Retina (tissue), 1 donor: ENCODE data around the gene WDR1.

ENCODE experiments used
- DNase-seq: peaks from one replicate; pipeline ENCODE4 v3.0.0-alpha.2; 2016

The WDR1 gene

DNA sequence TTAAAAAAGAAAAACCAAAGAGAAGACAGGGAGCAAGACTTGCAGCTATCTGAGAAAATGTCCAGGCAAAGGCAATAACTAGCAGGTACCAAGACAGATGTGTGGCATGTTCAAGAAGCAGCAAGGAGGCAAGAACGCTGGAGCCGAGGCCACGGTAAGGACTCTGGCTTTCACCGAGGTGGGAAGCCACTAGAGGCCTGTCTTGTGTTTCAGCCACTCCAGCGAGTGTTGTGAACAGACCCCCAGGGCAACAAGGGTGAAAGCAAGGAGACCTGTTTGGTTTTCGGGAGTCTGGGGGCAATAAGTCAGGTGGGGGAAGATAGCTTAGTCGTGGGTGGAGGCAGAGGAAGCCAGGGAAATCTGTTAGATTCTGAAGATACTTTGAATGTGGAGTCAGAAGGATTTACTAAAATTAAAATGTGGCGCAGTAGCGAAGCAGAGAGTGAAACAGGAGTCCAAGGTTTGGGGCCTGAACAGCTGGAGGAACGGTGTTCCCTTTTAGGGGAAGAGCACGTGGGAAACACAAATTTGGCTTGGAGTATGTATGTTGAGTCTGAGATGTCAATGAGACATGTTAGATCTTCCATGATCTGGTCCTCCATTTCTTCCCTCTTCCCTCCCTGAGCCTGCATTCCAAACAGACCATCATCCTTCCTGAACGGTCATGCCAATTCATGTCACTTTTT lies 3.1 kb downstream of the WDR1 start:
- DNase-seq, result no peak

DNA sequence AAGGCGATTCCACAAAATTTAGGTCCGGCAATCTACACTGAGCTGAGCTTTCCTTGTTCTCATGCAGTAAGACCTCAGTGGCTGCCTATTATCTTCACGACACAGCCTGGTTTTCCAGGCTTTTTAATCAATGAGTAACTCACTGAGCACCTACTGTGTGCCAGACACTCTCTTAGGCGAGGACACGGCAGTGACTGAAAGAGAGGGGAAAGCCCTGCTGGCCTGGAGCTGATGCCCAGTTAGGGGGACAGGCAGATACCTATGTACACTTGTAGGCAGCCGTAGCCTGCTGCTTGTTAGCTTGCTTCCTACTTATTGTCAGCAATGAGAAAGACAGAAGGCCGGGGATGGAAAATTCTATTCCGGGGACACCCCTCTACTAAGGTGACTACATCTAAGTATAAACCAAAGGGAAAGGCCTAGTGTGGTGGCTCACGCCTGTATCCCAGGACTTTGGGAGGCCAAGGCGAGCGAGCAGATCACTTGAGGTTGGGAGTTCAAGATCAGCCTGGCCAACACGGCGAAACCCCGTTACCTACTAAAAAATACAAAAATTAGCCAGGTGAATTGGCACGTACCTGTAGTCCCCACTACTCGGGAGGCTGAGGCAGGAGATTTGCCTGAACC lies 3.8 kb downstream of the WDR1 start:
- DNase-seq, result no peak

DNA sequence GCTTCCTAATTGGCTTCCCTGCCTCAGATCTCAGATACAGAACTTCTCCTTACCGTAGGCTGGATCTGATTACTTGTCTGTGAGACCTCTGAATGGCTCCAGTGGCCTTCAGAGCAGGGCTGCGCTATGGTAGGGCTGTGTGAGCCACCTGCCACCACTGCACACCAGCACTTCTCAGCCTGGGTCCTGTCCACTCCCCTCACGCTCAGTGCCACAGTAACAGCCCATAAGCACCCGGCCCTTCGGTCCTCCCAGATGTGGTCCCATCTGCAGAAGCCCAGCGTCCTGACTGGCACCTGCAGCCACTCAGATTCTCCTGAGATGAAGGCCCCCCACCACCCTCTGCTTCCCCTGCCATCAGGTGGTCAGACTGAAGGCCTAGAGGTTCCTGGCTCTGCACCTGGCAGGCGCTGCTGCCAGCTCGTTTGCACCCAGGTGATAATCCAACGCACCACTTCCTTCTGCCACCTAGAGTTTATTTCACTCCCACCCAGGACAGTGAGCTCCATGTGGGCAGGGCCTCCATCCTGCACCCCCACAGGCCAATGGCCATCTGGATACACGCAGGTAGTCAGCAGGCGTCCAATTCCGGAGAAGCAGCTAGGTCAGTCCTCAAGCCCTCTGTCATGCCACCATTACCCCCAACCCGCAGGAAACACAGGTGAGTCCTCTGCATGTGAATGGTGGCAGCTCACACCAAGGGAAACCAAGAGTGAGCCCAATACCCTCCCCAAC lies 5.4 kb downstream of the WDR1 start:
- no peak for DNase-seq

DNA sequence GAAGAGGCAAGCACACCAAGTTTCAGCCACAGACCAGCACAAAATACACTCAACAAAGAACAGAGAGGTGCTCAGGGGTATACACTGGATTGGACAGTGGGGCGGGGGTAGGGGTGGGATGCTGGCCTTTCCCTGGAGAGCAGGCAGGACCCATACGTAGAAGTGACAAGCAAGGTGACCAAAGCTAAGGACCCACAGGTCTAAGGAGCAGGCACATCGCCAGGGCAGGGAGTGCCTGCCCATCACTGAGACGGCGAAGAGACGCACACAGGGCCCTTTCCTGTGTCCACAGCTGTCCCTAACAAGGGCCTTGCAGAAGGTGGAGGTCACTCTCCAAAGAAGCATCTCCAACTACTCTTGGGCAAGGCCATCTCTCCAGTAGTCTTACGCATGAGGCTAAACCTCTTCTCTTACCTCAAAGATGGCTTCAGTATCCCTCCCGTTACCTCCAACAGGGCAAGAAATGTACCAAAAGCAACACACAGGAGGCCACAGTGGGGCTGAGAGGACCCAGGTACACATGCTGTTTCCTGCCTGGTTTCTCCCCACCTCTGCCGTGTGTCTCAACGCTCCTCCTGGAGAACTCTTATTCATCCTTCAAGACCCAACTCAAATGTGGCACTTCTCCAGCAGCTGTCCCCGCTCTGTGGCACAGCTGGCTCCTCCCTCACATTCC lies 6.5 kb downstream of the WDR1 start:
- no peak for DNase-seq

DNA sequence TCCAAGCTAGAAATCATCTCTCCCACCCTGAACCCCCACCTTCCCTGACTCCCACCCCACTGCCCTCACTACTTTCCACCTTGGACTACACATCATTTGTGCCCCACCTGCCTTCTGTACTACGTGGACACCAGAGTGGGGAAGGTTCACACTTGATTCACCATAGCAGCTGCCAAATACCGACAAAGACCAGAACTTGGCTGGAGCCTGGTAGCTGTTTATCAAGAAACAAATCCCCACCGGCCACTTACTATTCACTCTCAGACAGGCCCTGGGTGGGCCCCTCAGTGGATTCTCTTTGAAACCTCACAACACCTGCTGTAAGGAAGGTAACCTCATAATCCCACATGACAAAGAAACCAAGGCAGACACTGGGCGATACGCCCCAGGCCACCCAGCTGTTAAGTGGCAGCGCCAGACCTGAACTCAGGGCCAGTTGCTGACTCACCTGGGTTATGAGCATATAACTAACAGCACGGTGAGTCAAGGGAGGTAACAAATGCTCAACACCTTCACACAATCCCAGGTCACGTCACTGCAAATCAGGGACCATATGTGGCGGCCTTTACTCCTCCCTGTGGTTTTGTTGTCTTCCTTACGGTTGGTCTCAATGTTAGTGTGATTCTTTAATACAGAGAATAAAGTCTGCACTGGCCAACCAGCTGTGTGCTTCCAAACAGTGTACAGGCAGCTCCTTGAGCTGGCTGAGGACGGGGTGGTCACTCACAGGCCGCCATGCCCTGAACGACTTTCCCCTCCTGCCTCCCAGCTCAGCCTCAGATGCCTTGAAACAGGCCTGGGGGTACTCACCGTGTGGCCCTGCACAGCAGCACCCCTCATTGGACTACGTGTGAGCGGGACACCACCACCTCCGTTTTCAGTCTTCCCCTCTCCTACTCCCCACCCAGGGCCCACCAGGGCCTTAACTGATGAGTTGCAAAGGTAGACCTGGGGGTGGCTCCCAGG lies 7.5 kb downstream of the WDR1 start:
- no peak for DNase-seq

DNA sequence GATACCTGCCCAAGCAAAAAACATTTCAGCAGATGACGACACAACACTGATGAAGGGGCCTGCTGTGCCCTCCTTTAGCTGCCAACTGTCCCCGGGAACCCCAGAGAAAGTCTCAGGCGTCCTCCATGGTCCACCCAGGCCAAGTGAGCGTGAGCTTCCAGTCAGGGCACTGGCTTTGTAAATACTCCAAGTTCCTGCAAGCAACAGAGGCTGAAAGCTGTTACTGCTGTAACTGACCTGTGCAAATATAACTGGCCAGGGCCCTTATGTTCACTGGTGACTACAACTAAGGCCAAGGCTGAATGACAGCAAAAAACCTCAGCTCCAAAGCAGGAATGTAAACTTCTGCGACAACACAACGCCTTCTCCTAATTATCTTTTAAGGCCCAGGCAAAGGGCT lies 8.2 kb downstream of the WDR1 start:
- no peak for DNase-seq

DNA sequence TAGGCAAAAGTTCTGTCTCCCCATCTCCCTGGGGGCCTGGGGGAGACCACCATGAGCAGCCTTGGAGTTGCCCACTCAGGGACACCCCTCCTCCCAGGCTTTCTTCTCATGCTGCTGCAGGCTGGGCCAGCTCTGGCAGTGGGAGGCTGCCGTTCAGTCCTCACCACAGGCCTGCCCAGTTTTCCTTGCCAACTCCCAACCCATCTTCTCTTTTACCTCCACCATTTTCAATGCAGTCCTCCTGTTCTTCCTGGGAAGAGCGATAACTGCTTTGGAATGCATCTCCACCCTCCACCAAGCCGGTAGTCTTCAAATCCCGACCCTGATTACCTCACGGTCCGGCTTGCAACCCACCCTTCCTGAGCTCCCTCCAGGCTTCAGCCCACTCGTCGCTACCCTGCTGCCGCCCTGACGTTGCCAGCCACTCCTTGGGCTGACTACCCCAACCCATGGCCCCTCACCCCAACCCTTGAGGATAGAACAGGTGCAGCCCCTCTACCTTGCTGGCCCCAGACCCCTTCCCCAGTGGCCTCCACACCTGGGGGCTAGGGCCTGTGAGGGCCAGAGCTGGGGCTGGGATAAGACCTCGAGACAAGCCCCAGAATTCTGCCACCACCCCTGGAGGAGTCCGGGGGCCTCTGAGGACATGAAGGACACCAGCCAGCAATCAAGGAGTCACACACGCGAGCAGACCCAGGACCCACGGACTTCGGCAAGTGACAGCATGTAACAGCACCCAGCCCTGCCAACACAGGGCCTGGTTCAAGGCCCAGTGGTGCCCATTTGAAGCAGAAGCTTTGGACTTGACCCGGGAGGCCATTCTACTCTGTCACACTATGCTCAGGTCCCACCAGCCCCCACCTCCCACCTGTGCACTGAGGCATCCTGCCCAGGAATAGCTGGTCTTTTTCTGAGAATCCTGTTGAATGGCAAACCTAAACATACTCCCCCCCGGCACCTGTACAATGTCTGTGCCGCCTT lies 9.2 kb downstream of the WDR1 start:
- DNase-seq, result no peak

DNA sequence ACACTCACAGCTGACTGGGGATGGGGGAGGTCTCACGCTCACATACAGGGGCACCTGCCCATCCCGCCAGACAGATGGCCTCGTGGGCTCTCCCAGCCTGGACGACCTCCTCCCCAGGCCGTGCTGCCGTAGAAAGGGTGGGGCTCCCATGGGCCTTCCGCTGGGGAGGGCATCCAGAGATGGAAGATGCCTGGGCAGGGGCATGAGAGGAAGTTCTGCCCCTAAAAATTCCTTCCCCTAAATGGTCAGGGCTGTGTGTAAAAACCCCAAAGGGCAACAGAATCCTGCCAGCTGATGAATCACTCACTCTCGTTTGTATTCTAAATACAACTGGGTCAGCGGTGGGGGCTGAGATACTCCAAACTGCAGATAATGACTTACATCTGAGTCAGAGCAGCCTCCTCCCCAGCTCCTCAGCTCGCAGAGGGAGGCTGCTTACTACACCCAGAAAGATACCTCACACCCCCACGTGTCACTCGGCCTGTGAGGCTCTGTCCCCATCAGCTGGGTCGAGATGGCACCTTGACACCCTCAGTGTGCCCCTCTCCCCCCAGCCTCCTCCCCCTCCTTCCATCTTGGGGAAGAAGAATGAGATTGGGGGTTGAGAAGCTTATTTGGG lies 10.1 kb downstream of the WDR1 start:
- DNase-seq, result peak; percentile 55

DNA sequence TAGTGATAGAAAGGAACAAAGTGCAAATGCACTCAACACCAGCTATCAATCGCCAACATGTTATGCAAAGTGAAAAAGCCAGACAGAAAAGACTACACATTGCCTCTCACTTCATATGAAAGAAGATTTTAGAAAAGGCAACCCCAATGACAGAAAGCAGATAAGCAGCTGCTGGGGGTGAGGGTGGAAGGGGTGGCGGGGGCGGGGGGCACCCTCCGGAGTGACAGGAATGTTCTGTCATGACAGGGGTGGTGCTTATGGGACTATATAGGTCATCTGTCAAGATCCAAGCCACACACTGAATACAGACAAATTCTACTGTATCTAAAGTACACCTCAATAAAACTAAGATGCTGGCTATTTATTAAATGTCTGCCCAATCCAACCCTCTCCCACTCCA lies 10.7 kb downstream of the WDR1 start:
- no peak for DNase-seq

DNA sequence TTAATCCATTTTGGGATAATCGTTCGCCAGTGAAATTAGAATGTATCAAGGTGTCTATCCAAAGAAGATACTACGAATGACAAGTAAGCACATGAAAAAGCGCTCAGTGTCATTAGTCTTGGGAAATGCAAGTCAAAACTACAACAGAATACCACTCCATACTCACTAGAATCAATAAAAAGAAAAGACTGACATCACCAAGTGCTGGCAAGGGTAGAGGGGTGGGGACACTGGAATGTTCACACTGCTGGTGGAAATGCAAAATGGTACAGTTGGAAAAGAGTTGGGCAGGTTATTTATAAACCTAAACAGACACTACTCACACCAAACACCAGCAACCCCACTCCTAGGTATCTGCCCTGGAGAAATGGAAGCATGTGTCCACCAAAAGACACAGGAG lies 11.2 kb downstream of the WDR1 start:
- no peak for DNase-seq

DNA sequence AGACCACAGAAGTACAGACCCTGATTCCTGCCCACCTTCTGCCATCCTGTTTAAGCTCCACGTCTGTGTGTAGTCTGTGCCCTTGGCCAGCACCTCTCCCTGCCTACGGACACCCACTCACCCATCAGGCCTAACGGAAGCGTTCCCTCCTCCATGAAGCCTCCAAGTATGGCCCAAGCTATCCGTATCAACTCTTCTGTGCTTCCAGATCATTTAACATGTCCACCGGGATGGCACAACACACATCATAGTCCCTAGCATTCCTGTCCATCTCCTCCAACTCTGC lies 11.7 kb downstream of the WDR1 start:
- DNase-seq, result no peak

DNA sequence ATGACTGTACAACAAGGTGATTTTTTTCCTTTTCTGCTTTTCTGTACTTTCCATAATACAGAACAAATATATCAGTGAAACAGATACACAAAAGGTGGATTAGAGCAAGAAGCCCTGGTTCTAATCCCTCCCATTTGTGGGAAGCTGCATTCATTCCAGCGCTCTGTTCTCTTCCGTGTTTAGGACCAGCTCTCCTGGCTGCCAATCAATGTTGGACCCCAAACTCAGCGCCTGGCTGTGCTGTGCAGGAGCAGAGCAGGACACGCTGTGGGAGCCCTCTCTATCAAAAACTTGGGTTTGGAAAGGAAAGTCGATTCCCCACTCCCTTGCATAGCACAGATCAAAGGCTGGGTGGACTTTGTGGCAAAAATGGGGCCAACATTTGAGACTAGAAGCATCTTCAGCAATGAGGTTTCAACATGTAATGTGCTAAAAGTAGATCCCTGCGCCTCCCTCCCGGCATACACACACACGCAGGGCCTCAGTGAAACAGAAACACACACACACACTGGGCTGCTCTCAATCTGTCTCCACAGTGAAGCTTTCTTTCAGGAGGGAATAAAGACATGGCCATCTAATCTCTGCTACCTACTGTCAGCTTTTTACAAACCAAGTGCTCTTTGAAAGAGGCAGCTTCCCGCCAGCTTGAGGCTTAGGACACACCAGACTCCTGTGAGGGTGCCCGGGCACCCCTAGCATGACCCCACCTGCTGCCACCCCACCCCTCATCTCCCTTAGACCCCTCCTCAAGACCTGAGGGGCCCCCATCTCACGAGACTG lies 12.2 kb downstream of the WDR1 start:
- DNase-seq, result no peak

DNA sequence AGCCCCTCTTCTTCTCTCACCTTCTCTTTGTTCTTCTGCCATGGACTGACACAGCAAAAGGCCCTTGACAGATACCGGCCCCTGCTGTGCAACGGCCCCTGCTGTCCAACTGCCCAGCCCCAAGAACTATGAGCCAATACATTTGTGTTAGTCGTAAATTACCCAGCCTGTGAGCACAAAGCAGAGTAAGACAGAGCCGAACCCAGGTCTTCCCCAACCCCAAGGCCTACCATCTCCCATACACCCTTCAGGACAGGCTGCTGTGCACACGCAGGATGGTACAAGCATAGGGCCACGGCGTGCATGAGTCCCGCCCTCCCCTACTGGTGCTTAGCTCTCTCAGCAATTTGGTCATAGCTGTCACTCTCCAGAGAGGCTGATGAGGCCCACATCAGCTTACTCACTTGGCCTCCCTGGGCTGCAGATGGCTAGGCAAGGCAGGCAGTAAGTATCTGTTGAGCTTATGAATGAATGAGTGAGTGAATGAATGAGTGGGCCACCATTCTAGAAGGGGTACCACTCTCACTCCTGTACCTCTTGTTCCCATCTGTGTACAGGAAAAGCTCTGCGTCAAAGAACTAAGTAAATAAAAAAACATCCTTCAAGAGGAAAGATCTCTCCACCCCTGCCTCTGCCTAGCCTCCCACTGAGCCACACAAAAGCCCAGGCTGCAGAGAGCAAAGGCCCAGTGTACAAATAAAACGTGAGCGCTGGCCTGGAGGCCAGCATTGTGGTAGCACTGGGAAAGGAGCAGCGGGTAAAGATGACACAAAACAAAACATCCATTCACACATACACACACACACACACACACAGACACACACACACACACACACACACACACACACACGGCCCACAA lies 13.9 kb downstream of the WDR1 start:
- peak; percentile 42 for DNase-seq

DNA sequence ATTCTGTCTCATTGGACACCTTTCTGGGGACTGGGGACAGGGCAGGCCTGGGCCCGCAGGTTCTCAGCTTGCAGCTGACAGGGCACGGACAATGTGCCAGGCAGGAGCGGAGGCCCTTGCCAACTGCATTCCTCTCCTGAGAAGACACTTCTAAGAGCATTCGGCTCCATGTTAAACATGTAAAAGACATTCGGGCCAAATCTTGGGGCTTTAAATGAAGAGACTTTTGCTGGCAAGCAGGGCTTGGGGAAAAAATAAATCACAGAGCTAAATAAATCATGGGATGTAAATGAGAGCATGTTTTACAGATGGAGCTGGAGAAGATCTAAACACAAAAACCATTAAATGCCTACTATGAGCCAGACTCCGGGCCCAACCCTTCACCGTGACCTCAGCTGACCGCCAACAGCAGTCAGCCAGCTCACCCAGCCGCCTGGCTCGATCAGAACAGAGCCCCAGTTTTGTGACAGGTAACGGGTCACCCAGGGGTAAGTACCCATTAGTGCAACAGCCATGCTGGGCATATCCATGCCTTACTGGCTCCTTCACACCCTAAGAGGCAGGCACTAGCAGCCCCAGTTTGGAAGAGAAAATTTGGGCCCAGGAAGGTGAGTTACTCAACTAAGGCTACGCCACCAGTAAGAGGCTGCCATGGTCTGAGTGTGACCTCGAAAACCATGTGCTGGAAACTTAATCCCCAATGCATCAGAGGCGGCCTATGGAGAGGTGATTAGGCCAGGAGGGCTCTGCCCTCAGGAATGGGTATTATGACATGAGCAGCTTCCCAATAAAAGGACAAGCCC lies 14.7 kb downstream of the WDR1 start:
- no peak for DNase-seq

DNA sequence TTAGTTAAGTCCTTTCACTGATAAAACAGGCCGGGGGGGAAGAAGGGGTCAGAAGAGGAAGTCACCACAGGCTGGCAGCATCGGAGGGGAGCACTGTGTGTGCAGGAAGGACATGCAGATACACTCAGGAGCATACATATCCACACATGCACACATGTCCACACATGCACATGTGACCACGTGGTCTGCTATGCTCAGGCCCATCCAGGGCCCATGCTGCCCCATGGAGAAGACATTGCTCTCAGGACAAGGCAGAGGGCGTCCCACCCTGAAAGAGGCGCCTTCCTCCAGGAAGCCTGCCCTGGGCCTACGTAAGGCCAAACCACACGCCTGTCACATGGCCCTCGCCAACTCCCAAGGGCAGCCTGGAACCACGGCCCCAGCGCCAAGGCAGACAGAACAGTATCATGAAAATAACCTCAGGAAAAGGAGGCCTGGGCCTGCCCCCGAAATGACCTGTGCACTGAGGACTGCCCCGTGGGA lies 15.8 kb downstream of the WDR1 start:
- no peak for DNase-seq

DNA sequence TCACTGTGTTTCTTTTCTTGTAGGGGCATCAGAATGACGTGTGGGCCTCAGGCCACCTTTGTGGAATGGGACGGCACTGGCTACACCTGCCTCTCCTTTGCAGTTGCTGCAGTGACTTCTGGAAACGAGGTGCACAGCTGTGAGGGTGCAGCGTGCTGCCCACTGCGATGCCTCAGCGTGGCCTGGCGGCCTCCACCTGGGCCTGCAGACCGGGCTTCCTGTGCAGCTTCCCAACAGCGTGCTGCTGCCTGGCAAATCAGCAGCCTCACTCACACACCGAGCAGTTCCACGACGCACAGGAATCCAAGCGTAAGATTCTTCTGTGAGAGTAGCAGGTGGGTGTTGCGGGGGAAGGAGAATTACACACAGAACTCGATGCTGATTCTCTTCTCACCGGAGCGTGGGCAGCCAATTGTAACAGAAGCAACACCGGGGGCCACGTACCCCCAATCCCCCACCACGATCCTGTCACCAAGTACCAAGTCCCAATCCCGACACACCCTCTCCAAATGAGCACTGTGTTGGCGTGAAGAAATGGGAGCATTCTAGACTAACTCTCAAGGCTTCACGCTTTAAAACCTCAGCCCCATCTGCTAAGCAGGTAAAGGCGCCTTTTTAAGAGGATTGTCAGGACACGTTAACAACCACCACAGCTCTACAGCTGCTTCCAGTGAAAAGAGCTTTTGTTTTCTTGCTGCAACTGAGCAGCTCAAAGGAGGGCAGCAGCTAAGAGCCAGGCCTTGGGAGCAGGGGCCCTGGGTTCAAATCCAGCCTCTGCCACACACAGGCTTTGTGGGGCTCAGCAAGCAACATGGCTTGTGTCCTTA lies 16.9 kb downstream of the WDR1 start:
- DNase-seq, result no peak

DNA sequence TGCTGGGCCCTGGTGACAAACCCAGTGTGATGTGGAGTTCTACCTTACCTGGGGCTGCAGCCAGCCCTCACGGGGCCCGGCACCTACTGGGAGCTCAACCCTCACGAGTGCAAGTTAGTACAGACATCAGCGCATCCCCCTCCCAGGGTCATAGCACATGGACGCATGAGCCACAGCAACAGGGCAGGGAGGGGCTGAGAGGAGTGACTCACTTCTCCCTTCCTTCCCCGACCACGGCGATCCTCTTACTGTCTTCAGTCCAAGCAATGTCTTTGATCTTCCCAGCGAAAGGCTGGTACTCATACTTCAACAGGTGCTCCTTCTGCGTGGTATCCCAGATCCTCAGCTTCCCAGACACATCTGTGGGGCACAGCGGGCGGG lies 17.8 kb downstream of the WDR1 start:
- DNase-seq, result no peak
